Fibroblast of lung (primary cell): ENCODE measurements around the gene TFAP2E.

Source experiments
- CTCF ChIP-seq, 2 donors: IDR thresholded peaks in 1 of 2; conservative IDR thresholded peaks in 1 of 2; 1 replicate in 1 of 2; 2 replicates in 1 of 2; pipeline ENCODE4 v1.5.1; 2011 to 2012; ENCODE audit warnings: low read length in 2 of 2, control low read depth in 1 of 2, inconsistent platforms in 1 of 2, low read depth in 1 of 2, mild to moderate bottlenecking in 1 of 2
- EZH2 ChIP-seq: IDR thresholded peaks from 2 replicates; pipeline ENCODE4 v1.5.1; 2012; ENCODE audit warnings: low read length, control low read depth, mild to moderate bottlenecking; ENCODE audit errors: missing control alignments

GRCh38 chr1:35603468-35603867 is 30.4 kb downstream of the TFAP2E start:
- no peak for TF ChIP-seq EZH2
- TF ChIP-seq CTCF (conservative IDR thresholded peaks at IDR 0.05 in 1 of 2, IDR thresholded peaks at IDR 0.05 in 1 of 2; ENCODE audit: low read depth in 1 of 2, low read length in 2 of 2): no peak
